Breast epithelium (tissue), 4 donors: Measurements from ENCODE around the gene EIF4G1. TPM values are rescaled to one million over a fixed set of nuclear protein-coding genes. Genes with fewer than 3 reads are reported as not detected.
A peak's percentile ranks its signal among the peaks of the same experiment; 100 is the strongest.
"Not testable (repeated sequence)": the region's sequence is repeated elsewhere in the genome, so short reads cannot be mapped to it uniquely, and the experiment has no call there.

Experiments used
- DNase-seq, 2 donors: peaks; one replicate each; pipeline ENCODE4 v3.0.0-alpha.2; 2019; ENCODE audit warnings: low spot score in 2 of 2
- H3K27ac ChIP-seq, 2 donors: fragments of 200-600 bp; sonication (generic) in 1 of 2; one replicate each; pipeline ENCODE4 v1.5.1; 2016 to 2019; ENCODE audit warnings: mild to moderate bottlenecking in 1 of 2
- H3K27me3 ChIP-seq, 2 donors: fragments of 200-600 bp; sonication (generic) in 1 of 2; one replicate each; pipeline versions ENCODE4 v1.5.1 to v1.6.0; 2017 to 2019; ENCODE audit warnings: control low read depth in 1 of 2, mild to moderate bottlenecking in 1 of 2
- H3K36me3 ChIP-seq: fragments of 200-600 bp; one replicate; pipeline ENCODE4 v1.5.1; 2019
- H3K4me1 ChIP-seq, 2 donors: fragments of 200-600 bp; sonication (generic); one replicate each; pipeline ENCODE4 v1.5.1; 2016 to 2019; ENCODE audit warnings: control low read depth in 1 of 2
- H3K4me3 ChIP-seq, 3 donors: fragments of 200-600 bp; sonication (generic); 1 replicate in 2 of 3; 2 replicates in 1 of 3; pipeline ENCODE4 v1.5.1; 2016 to 2019; ENCODE audit warnings: mild to moderate bottlenecking in 3 of 3, moderate library complexity in 2 of 3
- H3K9me3 ChIP-seq, 2 donors: fragments of 200-600 bp; sonication (generic) in 1 of 2; one replicate each; pipeline ENCODE4 v1.5.1; 2016 to 2019; ENCODE audit warnings: control low read depth in 1 of 2
- POLR2A ChIP-seq: fragments of 450-650 bp; IDR thresholded peaks from one replicate; pipeline ENCODE4 v1.6.1; 2016; ENCODE audit warnings: antibody characterized with exemption, mild to moderate bottlenecking, moderate library complexity
- POLR2AphosphoS5 ChIP-seq, 3 donors: sonication (generic); formaldehyde crosslinking; IDR thresholded peaks; one replicate each; pipeline ENCODE4 v1.6.1; 2017; ENCODE audit warnings: antibody characterized with exemption in 3 of 3
- intact Hi-C: fragments of 100-400 bp; cut with DNase I; formaldehyde crosslinking; loops from one replicate; pipeline ENCODE4 v1.15.1; 2023; ENCODE audit warnings: low total_unique reads
- total RNA-seq, 3 donors: library from RNA; depleted of rRNA; stranded (reverse); fragments of >200 nt; gene quantifications; one replicate each; pipeline ENCODE4 v1.1.0, GENCODE V29; 2016
- TF ChIP-seq, protein P1 (sequence below), 3 donors: fragments of 450-650 bp; IDR thresholded peaks; one replicate each; pipeline ENCODE4 v1.5.1; 2016 to 2017; ENCODE audit warnings: antibody characterized with exemption in 3 of 3, mild to moderate bottlenecking in 3 of 3, moderate library complexity in 3 of 3

The EIF4G1 gene
- 100 to 1,000 TPM; 168 to 202 (median 196) TPM for total RNA-seq

DNA sequence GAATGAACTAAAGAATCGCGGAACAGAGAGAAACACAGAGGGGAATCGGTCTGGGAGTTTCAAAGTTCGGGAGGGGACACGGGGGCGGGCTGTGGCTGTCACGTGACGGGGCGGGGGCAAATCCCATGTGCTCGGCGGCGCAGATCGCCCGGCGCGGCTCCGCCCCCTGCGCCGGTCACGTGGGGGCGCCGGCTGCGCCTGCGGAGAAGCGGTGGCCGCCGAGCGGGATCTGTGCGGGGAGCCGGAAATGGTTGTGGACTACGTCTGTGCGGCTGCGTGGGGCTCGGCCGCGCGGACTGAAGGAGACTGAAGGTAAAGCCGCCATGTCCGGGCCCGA is at the start of gene EIF4G1:
Gene EIF4G1 (plus strand): TSS at position 244 of the 337 bp plus-strand sequence. CDS start 1,191 bp downstream, outside the sequence.
- Histone ChIP-seq H3K27me3 (no peaks in the 10 kb centered on the region), H3K4me1 (peaks cover 5 to 31% of the 10 kb centered on the region in 2 donors), H3K27ac (peak within 1 kb of the TSS; percentile 95 to 99), H3K9me3 (no peaks in the 10 kb centered on the region), H3K4me3 (peak within 1 kb of the TSS; percentile 63 to 86 (median 64)), H3K36me3 (no peaks in the 10 kb centered on the region)
- intact Hi-C loops: loop anchor here (10.0 kb wide), 1 partner anchor 1520 kb away; the partner anchor contains the start of gene ATP11B
- DNase-seq: peak; percentile 93 to 94
- TF ChIP-seq POLR2AphosphoS5 (IDR thresholded peaks at IDR 0.05): peak in 2 of 3 donors; percentile 55 to 88
- TF ChIP-seq, protein P1, sequence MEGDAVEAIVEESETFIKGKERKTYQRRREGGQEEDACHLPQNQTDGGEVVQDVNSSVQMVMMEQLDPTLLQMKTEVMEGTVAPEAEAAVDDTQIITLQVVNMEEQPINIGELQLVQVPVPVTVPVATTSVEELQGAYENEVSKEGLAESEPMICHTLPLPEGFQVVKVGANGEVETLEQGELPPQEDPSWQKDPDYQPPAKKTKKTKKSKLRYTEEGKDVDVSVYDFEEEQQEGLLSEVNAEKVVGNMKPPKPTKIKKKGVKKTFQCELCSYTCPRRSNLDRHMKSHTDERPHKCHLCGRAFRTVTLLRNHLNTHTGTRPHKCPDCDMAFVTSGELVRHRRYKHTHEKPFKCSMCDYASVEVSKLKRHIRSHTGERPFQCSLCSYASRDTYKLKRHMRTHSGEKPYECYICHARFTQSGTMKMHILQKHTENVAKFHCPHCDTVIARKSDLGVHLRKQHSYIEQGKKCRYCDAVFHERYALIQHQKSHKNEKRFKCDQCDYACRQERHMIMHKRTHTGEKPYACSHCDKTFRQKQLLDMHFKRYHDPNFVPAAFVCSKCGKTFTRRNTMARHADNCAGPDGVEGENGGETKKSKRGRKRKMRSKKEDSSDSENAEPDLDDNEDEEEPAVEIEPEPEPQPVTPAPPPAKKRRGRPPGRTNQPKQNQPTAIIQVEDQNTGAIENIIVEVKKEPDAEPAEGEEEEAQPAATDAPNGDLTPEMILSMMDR (IDR thresholded peaks at IDR 0.05): no peak
- TF ChIP-seq POLR2A: peak; percentile 52

DNA sequence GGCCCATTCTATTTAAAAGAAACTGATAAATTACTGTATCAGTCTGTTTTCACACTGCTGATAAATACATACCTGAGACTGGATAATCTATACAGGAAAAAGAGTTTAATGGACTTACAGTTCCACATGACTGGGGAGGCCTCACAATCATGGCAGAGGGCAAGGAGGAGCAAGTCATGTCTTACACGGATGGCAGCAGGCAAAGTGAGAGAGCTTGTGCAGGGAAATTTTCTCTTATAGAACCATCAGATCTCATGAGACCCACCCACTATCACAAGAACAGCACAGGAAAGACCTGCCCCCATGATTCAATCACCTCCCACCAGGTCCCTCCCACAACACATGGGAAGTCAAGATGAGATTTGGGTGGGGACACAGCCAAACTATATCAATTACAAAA is 47.2 kb upstream of the EIF4G1 start:
- H3K4me3 ChIP-seq, intact Hi-C loops: not testable (repeated sequence)

DNA sequence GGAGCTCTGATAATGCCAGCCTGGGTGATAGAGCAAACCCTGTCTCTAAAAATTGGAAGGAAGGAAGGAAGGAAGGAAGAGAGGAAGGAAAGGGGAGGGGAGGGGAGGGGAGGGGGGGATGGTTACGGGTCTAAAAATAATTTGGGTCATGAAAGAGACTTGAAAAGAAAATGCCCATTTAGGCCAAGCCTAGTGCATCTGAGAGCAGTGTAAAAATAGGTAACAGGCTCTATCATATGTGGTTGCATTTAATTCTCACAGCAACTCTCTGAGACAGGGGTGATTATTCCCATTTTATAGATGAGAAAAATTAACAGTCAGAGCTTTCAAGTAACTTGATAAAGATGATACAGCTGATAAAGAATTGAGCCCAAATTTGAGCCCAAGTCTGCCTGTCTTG is 42.1 kb upstream of the EIF4G1 start:
- TF ChIP-seq, protein P1 (IDR thresholded peaks at IDR 0.05): no peak
- no peak for TF ChIP-seq POLR2AphosphoS5 (IDR thresholded peaks at IDR 0.05)
- TF ChIP-seq POLR2A: no peak
- Histone ChIP-seq H3K36me3 (no peaks in the 10 kb centered on the region), H3K27ac (no peak overlapping the region), H3K27me3 (peaks cover 0 to 27% of the 10 kb centered on the region in 2 donors), H3K4me3 (no peak overlapping the region), H3K9me3 (no peaks in the 10 kb centered on the region), H3K4me1 (no peaks in the 10 kb centered on the region)
- intact Hi-C loops: no loop called here
- DNase-seq: no peak

More for the DNA sequence above, 47.2 kb upstream of the EIF4G1 start:
- H3K27ac ChIP-seq, H3K9me3 ChIP-seq, H3K4me1 ChIP-seq, H3K36me3 ChIP-seq, DNase-seq: not testable (repeated sequence)
- peaks cover 2 to 20% of the 10 kb centered on the region in 2 donors for H3K27me3 ChIP-seq

GRCh38 chr3:184275381-184275701 is 39.1 kb upstream of the EIF4G1 start:
- no peak for DNase-seq
- TF ChIP-seq POLR2AphosphoS5 (IDR thresholded peaks at IDR 0.05) (no peak), POLR2A (no peak)
- TF ChIP-seq, protein P1 (IDR thresholded peaks at IDR 0.05): no peak
- Histone ChIP-seq H3K36me3 (no peaks in the 10 kb centered on the region), H3K4me3 (no peak overlapping the region), H3K27me3 (peaks cover 0 to 36% of the 10 kb centered on the region in 2 donors), H3K27ac (no peak overlapping the region), H3K4me1 (no peaks in the 10 kb centered on the region), H3K9me3 (no peaks in the 10 kb centered on the region)
- intact Hi-C loops: no loop called here

GRCh38 chr3:184275961-184276910 is 38.2 kb upstream of the EIF4G1 start, which contains the start of gene ECE2:
TSS of gene ECE2 (plus strand) at chr3:184276022. CDS start at chr3:184276154, 132 bp downstream.
- no peak for DNase-seq
- peaks cover 0 to 36% of the 10 kb centered on the region in 2 donors for H3K27me3 ChIP-seq
- H3K4me3 ChIP-seq: peak within 1 kb of the TSS in 2 of 3 donors; percentile 24 to 44
- no peak within 1 kb of the TSS for H3K27ac ChIP-seq
- no peaks in the 10 kb centered on the region for H3K9me3 ChIP-seq
- H3K4me1 ChIP-seq: no peaks in the 10 kb centered on the region
- TF ChIP-seq POLR2AphosphoS5 (IDR thresholded peaks at IDR 0.05): no peak
- TF ChIP-seq POLR2A: no peak
- TF ChIP-seq, protein P1 (IDR thresholded peaks at IDR 0.05): no peak
- intact Hi-C loops: no loop called here
- H3K36me3 ChIP-seq: no peaks in the 10 kb centered on the region
